ENCODE data around the gene PRSS36.
A peak's percentile ranks its signal among the peaks of the same experiment; 100 is the strongest.
"Not testable (repeated sequence)": the region's sequence is repeated elsewhere in the genome, so short reads cannot be mapped to it uniquely, and the experiment has no call there.

The PRSS36 gene

DNA sequence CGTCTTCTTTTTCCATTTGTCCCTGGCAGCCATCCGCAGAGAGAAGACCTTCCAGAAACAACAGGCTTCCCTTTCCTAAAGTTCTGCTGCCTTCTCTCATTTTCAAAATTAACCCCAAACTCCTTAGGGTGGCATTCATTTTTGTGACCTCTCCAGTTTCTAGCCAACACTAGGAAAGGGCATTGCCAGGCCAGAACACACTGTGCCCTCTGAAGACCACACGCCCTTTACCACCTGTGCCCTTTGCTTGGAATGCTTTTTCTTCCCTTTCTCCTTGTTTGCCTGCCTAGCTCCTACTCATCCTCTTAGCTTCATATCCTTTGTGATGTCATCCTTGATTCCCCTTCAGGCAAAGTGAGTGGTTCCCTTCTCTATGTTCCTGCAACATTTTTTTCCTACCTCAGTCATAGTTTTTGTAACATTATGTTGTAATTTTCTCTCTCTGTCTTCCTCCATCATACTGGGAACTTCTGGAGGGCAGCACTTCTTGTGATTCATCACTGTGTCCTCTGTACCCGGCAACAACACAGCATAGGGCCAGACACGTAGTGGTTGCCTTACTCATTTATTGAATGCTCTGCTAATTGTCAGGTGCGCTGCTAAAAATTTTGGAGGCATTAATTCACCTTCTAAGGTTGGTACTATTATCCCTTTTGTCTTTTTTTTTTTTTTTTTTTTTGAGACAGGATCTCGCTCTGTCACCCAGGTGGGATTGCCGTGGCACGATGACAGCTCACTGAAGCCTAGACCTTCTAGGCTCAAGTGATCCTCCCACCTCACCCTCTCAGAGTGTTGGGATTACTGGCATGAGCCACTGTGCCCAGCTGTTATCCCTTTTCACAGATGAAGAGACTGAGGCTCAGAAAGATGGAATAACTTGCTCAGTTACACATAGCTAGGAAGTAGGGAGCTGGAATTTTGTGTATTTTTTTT is 31.4 kb downstream of the PRSS36 start:
- no peak for DNase-seq

DNA sequence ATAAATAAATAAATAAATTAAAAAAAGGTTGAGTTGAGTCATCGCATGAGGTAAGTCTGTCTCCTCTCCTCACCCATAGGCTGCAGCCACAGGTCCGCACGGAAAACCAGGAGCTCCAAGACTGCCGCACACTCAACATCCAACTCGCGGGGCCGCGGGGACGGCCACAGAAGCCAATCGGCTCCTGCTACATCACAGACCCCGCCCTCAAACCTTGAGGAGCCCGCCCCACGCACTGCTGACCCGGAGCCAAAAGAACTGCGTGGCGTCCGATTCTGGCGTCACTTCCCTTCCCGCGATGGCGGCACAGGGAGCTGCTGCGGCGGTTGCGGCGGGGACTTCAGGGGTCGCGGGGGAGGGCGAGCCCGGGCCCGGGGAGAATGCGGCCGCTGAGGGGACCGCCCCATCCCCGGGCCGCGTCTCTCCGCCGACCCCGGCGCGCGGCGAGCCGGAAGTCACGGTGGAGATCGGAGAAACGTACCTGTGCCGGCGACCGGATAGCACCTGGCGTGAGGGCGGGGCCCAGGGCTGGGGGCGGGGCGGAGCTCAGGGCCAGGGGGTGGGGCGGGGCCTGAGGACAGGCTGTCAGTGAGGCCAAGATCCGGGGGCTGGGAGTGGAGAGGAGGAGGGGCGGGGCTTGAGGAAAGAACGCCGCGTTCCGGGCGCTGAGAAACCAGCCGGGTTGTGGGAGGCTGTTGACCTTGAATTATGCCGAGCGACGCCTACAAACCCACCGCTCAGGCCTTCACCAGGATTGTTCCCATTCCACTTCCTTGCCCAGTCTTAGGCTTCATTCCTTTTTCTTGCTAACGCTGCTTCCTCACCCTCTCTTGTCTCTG is 32.3 kb downstream of the PRSS36 start, which contains the start of gene KAT8:
TSS of gene KAT8 (plus strand) at position 281 of the 839 bp plus-strand sequence. CDS start at position 299, 18 bp downstream.
- DNase-seq: peak; percentile 98

DNA sequence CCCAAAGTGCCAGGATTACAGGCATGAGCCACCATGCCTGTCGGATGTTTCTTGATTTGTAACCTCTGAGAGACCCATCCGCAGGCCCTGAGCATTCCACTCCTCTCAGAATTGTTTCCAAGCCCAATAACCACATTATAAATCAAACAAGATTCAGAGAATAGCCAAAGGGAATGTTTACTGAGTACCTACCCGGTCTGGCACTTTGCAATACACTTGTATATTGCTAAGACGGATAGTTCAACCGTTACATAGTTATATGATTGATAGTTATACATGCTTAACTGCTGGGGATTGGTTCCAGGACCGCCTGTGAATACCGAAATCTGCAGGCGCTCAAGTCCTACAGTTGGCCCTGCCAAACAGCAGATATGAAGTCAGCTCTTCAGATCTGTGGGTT is 35.4 kb downstream of the PRSS36 start:
- DNase-seq: no peak

DNA sequence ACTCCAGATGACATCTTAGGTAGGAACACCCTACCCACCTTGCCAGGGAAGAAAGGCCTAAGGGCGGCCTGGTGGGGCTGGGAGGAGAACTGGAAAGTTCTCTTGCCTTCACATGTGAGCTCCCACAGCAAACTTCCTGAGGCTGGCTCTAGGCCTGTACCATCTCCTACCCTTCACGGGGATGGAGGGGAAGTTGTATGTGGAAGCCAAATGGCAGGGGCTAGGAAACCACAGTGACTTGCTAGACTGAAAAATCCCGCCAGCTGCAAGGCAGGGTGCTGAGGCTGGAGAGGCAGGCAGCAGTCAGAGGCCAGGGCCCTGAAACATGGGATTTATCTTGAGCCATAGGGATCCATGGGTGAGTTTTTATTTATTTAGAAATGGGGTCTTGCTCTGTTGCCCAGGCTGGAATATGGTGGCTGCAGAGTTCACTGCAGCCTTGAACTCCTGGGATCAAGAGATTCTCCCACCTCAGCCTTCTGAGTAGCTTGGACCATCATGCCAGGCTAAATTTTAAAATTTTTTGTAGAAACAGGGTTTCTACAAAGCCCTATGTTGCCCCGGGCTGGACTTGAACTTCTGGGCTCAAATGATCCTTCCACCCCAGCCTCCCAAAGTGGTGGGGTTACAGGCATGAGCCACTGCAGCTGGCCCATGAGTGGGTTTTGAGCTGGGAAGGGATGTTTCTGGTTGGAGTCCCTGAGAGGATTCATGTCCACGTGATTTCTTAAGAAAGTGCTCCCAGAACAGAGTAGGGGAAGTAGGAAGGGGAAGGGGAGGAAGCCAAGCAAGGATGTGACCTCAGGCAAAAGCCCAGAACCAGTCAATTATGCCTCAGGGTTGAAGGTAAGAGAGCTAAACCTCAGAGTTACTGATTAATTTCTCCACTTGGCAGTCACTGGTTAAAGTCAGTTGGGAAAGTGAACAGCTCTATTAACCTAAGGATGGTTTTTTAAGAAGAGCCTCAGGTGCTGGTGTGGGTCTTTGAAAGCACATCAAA is 36.4 kb downstream of the PRSS36 start:
- no peak for DNase-seq

DNA sequence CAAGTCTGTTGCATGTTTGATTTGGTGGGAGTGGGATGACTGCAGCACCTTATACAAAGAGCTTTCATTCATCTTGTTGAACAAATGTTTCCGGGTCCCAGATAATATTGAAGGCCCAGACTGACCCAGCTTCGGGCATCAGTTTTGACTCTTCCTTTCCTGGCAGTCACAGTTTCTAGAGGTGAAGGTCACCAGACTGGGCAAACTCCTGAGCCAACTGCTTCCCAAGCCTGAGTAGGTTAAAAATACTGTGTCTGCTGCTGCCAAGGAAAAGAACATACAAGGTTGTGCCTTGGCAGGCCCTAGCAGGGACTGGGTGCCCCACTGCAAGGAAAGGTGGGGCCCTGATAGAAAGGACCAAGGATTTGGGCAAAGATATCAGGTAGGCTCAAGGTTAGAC is 37.2 kb downstream of the PRSS36 start:
- DNase-seq: no peak

DNA sequence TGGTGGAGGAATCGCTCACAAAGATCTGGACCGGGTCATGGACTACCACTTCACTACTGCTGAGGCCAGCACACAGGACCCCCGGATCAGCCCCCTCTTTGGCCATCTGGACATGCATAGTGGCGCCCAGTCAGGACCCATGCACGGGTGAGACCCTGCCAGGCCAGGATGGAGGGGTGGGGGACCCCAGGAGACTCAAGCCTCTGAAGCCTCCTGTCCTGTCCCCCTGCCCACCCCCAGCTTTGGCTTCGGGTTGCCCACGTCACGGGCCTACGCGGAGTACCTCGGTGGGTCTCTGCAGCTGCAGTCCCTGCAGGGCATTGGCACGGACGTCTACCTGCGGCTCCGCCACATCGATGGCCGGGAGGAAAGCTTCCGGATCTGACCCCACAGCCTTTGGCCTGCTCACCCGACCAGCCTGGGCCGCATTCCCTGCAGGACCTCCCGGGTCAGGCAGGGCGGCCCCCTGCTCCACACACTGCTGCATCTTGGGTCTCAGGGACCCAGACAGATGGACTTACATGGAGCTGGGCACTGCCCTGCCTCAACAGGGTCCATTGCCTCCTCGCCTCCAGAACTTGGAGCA is 37.9 kb downstream of the PRSS36 start:
- DNase-seq: no peak

DNA sequence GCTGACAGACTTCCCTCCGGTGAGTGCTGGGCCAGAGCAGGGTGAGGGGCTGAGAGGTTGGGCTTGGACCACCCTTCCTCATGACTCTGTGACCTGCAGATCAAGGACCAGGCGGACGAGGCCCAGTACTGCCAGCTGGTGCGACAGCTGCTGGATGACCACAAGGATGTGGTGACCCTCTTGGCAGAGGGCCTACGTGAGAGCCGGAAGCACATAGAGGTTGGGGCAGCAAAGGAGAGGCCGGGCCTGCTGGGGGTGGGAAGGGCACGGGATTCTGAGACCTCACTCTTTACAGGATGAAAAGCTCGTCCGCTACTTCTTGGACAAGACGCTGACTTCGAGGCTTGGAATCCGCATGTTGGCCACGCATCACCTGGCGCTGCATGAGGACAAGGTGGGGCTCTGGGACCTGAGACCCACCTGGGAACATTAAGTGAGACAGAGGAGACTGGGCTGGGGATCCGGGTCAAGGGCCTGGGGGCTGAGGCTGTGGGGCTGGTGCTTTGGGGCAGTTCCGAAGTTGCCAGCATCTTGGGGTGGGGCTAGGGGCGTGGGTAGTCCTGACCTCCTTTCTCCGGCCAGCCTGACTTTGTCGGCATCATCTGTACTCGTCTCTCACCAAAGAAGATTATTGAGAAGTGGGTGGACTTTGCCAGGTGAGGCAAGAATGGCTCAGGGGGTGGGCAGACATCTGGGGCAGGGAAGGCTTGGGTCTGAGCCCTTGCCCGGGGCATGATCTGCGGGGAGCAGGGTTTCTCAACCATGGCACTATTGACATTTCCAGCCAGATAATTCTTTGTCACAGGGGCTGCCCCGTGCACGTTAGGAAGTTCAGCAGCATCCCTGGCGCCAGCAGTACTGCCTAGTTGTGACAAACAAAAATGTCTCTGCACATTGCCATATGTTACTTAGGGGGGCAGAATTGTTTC is 39.5 kb downstream of the PRSS36 start:
- DNase-seq: no peak

DNA sequence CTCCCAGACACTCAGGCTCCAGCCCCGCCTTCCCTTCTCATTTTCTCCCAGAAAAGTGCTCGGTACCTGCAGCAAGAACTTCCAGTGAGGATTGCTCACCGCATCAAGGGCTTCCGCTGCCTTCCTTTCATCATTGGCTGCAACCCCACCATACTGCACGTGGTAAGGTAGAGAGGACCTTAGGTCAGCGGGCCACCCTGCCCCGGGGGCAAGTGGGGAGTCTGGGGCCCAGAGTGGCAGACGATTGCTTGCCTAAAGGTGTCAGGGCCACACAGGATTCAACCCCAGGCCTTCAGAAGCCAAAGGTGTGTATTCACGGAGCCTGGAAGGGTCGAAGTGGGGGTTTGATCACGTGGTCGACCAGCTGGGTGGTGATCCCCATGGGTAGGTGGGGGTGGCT is 40.2 kb downstream of the PRSS36 start:
- DNase-seq: no peak

DNA sequence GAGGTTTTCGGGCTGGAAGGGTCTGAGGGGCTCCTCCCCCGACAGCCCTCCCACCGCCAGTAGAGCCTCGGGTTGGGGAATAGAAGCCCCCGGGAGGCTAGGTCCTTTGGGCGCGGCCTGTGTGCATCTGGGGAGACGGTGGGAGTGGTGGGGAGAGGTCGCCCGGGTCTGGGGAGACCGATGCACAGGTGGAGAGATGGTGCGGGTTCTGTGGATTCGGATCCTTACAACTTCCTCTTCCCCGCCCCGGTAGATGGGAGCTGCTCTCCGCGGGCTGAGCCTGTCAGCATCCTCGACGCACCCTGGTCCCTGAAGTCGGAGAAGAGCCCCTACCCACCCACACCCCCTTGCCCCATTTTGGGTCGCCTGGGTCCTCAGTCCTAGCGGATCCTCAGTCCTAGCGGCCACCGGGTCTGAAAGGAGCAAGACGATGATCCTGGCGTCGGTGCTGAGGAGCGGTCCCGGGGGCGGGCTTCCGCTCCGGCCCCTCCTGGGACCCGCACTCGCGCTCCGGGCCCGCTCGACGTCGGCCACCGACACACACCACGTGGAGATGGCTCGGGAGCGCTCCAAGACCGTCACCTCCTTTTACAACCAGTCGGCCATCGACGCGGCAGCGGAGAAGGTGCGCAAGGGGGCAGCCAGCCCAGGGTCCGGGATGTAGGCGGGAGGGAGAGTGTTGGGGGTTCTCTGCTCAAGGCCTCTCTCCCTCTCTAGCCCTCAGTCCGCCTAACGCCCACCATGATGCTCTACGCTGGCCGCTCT is 40.9 kb downstream of the PRSS36 start:
- no peak for DNase-seq

DNA sequence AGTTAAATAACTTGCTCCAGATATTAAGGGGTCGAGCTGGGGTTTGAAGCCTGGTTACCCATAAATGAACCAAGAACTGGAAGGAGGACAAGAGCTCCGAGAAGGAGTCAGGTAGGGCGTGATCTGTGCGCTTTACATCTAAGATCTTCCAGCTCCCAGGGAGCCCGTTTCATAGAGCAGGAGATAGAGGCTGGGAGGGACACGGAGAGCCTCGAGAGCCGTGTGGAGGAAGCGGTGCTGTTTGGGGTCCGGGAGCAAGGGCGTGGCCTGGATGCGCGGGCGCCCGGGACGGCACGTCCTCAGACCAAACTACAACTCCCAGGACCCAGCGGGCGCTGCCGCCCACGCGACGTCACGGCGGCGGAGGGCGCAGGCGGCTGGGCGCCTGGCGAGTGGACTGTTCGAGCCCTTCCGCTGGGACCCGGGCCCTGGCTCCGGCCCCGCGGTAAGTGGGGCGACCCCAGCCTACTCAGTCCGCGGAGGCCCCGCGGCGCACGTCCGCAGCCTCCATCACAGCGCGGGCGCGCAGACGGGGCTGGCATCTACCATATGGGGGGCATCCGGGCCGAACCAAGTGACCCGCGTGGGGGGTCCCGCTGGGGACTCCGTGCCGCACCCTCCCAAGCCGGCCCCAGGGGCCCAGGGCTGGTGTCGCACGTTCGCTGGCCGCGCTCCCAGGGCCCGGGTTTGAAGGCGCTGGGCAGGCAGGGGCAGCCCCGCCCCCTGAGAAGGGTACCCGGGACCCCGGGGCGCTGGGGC is 41.7 kb downstream of the PRSS36 start, which contains the start of gene BCKDK:
TSS of gene BCKDK (plus strand) at position 352 of the 759 bp plus-strand sequence. CDS start 838 bp downstream, outside the sequence.
- peak; percentile 55 for DNase-seq

DNA sequence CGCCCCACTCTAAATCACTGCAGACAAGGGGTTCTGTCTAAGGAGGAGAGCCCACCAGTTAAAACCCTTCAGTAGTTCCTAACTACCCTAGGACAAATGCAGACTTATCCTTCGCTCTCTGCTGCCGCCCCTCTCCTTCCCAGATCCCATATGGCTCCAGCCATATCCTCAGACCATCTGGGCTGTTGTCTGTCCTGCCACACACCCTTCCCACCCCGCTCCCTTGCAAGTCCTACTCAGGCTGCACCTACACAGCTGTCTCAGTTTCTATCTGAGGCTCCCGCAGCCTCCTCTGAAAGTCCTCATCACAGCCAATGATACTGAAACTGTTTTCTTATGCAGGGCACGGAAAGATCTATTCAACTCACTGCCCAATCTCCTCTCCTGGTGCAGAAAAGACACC is 42.4 kb downstream of the PRSS36 start:
- DNase-seq: no peak

DNA sequence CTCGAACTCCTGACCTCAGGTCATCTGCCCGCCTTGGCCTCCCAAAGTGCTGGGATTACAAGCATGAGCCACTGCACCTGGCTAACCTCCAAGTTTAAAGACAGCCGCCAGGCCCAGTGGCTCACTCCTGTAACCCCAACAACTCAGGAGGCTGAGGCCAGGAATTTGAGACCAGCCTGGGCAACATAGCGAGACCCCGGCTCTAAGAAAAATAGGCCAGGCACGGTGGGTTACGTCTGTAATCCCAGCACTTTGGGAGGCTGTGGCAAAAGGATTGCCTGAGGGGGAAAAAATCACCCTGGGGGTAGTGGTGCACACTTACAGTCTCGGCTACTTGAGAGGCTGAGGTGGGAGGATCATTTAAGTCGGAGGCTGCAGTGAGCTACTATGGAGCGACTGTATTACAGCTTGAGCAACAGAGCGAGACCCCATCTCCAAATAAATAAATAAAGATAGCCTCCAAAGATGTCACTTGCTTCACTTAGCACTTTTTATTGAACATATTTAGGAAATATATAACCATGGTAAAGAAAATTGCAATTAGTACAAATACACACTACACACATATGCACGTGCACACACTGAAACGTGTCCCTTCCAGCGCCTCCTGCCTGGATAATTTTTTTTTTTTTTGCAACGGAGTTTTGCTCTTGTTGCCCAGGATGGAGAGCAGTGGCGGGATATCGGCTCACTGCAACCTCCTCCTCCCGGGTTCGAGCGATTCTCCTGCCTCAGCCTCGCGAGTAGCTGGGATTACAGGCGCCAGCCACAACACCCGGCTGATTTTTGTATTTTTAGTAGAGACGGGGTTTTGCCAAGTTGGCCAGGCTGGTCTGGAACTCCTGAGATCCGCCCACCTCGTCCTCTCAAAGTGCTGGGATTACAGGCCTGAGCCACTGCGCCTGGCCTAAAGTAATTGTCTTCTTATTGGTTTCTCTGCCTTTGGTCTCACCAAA is 43.1 kb downstream of the PRSS36 start:
- no peak for DNase-seq

DNA sequence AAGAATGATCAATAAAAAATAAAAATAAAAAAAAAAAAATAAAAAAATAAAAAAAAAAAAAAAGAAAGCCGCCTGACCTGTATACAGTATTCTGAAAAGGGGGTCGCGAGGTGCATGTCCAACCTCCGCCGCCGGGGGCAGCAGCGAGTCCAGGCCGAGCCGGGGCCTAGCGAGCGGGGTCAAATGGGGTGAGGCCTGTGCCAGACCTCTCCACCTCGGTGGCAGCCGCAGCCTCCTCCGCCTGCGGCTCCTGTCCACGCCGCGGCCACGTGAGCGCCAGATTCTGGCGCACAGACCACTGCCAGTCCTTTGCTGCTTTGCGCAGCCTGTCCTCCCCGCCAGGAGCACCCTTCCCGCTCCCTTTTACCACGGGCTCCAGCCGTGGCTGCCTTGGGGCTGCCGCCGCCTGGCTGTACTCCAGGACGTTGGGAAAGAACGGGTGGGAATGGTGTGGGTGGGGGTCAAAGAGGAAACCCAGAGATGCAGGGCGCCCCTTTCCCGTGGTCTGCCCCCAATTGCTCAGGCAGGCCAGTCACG is 44.1 kb downstream of the PRSS36 start:
- DNase-seq: peak; percentile 18

DNA sequence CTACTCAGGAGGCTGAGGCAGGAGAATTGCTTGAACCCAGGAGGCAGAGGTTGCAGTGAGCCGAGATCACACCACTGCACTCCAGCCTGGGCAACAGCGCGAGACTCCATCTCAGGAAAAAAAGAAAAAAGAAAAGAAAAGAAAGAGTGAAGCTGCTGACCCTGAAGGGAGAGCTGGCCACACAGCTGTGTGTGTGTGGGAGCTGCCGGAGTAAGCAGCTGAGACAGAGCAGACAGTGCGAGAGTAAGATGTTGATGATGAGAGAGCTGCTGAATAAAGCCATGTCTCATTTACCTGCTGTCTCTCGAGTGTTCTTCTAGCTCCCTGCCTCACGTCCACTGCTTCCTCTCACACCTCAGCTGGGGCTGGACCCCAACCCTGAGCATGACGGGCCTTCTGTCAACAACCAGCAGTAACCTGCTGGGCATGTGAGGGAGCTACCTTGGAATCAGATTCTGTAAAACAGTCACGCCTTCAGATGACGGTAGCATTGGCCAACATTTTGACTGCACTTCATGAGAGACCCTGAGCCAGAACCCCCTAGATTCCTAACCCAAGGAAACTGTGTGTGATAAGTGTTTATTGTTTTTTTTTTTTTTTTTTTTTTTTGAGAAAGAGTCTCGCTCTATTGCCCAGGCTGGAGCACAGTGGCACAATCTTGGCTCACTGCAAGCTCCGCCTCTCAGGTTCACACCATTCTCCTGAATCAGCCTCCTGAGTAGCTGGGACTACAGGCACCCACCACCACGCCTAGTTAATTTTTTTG is 48.8 kb downstream of the PRSS36 start:
- DNase-seq: not testable (repeated sequence)

DNA sequence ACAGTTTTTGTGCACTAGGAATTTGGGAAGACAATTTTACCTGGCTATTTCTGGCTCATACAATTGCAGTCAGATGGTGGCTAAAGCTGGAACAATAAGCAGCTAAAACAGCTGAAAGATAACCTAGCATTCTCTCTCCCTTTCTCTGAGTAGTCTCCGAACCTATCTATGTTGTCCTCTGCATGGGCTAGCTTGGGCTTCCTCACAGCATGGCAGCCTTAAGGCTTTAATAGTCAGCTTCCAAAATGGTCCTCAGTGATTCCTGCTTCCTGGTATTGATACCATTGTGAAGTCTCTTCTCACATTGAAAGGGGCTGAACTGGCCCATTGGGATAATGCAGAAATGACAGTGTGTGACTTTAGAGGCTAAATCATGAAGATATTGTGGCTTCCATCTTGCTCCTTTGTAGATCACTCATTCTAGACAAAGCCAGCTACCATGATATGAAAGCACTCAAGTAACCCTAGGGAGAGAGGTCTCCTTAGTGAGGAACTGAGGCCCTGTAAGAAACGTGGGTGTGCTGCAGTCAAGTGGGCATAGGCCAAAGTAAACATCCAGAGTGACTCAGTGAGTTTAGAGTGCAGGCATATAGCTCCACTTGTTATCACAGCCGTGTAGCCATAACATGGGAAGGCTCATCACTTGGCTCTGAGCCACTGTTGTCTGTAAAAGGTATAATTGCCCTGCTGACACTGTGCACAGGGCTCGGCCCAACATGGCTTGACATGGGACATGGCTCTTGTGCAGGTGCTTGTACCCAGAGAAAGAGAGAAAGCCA is 49.8 kb downstream of the PRSS36 start:
- no peak for DNase-seq

Measured in NCI-H2171 (cell line).